GM12872 (cell line): Measurements from ENCODE around the gene TMEM258.

Experiments
- CTCF ChIP-seq: IDR thresholded peaks from 3 replicates; pipeline ENCODE4 v1.5.1; 2011; ENCODE audit warnings: low read depth, mild to moderate bottlenecking, low read length, moderate library complexity; ENCODE audit not compliant: insufficient read depth

The TMEM258 gene

DNA sequence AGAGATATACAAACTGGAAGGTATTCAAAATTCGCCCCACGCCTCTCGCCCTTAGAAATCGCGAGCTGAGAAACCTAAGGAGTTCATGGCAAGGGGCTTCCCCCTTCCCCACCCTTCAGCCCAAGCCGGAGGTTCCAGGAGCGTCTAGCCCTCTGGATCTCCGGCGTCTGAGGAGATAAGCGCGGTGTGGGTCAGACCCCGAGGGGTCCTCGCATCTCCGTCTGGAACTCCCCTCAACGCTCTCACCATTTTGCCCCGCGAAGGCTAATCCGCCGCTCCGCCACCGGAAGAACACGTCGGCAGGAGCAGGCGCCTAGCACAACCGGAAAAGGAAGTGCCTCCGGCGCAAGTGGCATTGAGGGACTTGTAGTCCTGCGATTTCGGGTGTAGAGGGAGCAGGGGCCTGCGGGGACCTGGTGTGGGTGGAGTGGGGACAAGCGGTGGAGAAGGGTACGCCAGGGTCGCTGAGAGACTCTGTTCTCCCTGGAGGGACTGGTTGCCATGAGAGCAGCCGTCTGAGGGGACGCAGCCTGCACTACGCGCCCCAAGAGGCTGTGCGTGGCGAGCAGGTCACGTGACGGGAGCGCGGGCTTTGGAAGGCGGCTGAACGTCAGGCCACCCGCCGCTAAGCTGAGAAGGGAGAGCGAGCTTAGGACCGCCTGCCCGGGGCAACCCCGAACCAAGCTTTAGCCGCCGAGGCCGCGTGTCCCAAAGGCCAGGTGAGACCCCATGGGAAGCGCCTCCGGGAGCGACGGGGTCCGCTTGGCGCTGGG lies at the start of gene TMEM258, which contains the start of gene FEN1:
Gene TMEM258, minus strand, starts transcription at position 290 of the 773 bp plus-strand sequence. Its CDS starts 41 bp downstream, at position 249.
Gene FEN1, plus strand, starts transcription at position 602 of the 773 bp plus-strand sequence. CDS start 2,451 bp downstream, outside the sequence.
- TF ChIP-seq CTCF: no peak

DNA sequence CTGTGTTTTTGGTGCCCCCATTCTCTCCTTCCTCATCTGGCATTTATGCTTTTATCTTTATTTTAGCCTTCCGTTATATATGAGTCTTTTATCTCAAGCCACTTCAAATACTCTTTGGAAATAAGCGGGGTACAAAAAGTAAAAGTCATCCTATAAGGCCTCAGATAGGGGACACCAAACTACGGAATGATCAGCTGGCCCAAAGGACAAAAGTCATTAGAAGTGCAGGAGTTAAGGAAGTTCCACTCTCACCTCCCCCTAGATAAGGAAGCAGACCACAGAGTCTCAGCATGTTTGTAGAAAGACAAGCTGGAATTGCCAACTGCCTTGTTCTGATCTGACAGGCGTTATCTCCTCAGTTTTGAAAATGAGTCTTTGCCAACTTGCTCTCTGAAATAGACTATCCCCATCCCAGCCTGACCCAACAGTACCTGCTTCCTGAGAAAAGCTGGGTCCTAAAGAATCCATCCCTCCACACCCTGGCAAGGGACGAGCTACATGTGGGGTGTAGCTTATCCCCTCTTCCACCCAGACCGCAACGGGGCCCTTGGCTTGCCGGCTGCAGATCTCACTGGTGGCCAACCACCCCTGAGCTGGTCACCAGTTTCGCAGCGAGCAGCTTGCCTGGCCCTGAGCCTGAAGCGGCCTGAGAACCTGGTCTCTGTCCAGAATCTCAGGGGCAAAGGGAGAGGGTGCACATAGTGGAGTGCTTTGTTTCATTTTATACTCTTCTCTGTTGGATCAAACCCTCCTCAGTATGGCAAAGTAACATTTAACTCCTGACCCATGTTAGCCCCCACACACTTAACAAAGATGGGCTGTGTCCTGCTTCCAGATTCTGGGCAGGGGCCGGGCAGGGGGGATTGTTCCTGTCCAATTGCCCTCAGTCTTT lies 49.5 kb upstream of the TMEM258 start:
- TF ChIP-seq CTCF: no peak

- no peak for TF ChIP-seq CTCF
Measured at GRCh38 chr11:61840371-61840770, 48.0 kb upstream of the TMEM258 start.

DNA sequence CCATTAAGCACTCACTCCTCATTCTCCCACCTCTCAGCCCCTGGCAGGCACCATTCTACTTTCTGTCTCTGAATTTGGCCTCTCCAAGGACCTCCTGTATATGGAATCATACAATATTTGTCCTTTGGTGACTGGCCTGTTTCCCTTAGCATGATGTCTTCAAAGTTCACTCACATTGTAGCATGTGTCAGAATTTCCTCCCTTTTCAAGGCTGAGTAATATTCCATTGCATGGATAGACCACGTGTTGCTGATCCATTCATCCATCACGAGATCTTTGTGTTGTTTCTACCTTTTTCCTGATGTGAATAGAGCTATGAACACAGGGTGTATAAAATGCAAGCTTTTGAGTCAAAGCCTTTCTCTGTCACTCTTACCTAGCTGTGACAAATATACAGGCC lies 47.3 kb upstream of the TMEM258 start:
- no peak for TF ChIP-seq CTCF

DNA sequence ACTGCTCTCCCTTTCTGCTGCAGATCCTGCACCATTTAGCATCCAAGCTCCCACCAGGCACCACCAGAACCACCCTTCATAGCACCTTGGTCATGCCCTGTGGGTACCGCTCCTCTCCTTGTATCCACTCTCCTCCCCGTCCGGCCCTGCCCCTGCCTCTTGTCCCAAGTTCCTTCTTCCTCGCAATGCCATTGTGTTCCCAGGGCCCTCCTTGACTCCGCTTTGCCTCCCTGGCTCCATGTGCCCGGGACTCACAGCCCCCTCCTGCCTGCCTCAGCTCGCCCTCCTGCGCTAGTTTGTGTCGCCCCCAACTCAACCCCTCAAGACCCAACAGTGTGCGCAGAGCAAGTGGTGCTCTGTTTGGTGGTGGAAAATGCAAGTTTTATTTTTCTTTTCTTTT lies 46.5 kb upstream of the TMEM258 start:
- no peak for TF ChIP-seq CTCF

DNA sequence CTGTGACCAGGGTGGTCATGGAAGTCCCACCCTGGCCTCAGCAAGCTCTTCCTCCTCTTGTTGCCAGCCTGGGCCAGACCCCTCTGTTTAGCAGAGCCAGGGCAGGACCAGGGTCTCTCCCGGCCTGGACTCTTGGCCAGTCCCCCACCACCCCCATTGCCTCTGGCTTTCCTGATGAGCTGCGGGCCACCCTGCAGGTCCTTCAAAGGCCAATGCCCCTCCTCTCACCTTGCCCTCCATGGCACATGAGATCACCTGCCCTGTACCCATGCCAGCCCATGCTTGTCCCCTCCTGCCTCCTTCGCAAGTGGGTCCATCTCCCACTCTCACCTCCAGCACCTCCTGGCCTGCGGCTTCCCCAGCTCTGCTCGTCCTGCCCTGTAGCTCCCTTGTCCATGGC lies 46.1 kb upstream of the TMEM258 start:
- TF ChIP-seq CTCF: no peak

DNA sequence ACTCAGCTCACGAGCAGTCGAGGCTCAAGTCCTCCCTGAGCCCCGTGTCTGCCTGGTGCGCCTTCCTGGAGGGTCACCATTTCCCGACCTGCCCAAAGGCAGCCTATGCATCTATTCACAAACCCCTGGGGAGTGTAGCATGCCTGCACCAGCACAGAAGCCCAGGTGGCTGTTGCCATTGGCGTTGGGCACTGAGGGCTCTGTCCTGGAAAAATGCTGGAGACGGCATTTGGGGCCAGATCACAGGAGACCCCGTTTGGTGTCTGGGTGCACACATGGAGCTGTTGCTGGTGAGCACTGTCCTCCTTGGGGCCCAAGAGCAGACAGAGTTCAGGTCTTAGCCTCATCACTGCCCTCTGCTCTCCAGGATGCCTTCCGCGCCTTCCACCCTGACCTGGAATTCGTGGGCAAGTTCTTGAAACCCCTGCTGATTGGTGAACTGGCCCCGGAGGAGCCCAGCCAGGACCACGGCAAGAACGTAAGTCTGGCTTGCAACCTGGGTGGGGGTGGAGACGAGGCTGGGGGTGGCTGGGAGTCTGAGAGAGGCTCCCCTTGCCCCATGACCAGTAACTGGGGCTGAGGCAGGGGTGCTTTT lies 45.1 kb upstream of the TMEM258 start:
- no peak for TF ChIP-seq CTCF
